Measurements from ENCODE around the gene PLCH2. TPM values are rescaled to one million over a fixed set of nuclear protein-coding genes. Genes with fewer than 3 reads are reported as not detected.

Gene PLCH2
- total RNA-seq, 1 donor: under 0.01 TPM

GRCh38 chr1:2459757-2460156 lies 16.3 kb upstream of the PLCH2 start:
- H3K4me3 ChIP-seq (ENCODE audit: low read depth, low read length): no peak overlapping the region
- DNase-seq (ENCODE audit: low read depth): peak; percentile 34
- peak; percentile 34 for TF ChIP-seq CTCF (IDR thresholded peaks at IDR 0.05; ENCODE audit: insufficient read depth, low read depth, low read length)

- no peak for DNase-seq (ENCODE audit: low read depth)
- TF ChIP-seq CTCF (IDR thresholded peaks at IDR 0.05; ENCODE audit: insufficient read depth, low read depth, low read length): no peak
- no peak overlapping the region for H3K4me3 ChIP-seq (ENCODE audit: low read depth, low read length)
Measured at GRCh38 chr1:2460203-2460602, 15.9 kb upstream of the PLCH2 start.

- no peak overlapping the region for H3K4me3 ChIP-seq (ENCODE audit: low read depth, low read length)
- TF ChIP-seq CTCF (IDR thresholded peaks at IDR 0.05; ENCODE audit: insufficient read depth, low read depth, low read length): no peak
- no peak for DNase-seq (ENCODE audit: low read depth)
Measured at GRCh38 chr1:2460996-2461751, 14.9 kb upstream of the PLCH2 start.

- DNase-seq (ENCODE audit: low read depth): no peak
- TF ChIP-seq CTCF (IDR thresholded peaks at IDR 0.05; ENCODE audit: insufficient read depth, low read depth, low read length): no peak
- H3K4me3 ChIP-seq (ENCODE audit: low read depth, low read length): no peak overlapping the region
Measured at GRCh38 chr1:2462819-2463218, 13.3 kb upstream of the PLCH2 start.

- no peak overlapping the region for H3K4me3 ChIP-seq (ENCODE audit: low read depth, low read length)
- DNase-seq (ENCODE audit: low read depth): no peak
- no peak for TF ChIP-seq CTCF (IDR thresholded peaks at IDR 0.05; ENCODE audit: insufficient read depth, low read depth, low read length)
Measured at GRCh38 chr1:2463396-2463795, 12.7 kb upstream of the PLCH2 start.

- no peak overlapping the region for H3K4me3 ChIP-seq (ENCODE audit: low read depth, low read length)
- no peak for DNase-seq (ENCODE audit: low read depth)
- no peak for TF ChIP-seq CTCF (IDR thresholded peaks at IDR 0.05; ENCODE audit: insufficient read depth, low read depth, low read length)
Measured at GRCh38 chr1:2465371-2466269, 10.5 kb upstream of the PLCH2 start.

Data from fibroblast of villous mesenchyme (primary cell).